HG03103 (cell line): Measurements from ENCODE around the gene PCLO.
"Not testable (repeated sequence)": the region's sequence is repeated elsewhere in the genome, so short reads cannot be mapped to it uniquely, and the experiment has no call there.

Experiments
- ATAC-seq: cut with Tn5 transposase; IDR thresholded peaks from one replicate; pipeline ENCODE4 v1.9.1; 2021; ENCODE audit warnings: low read depth; ENCODE audit not compliant: unreplicated experiment

PCLO gene

GRCh38 chr7:83058667-83059066, 104.0 kb downstream of the PCLO start:
- ATAC-seq = no peak

GRCh38 chr7:83055197-83055596, 107.5 kb downstream of the PCLO start:
- ATAC-seq = no peak

- no peak for ATAC-seq
Measured at GRCh38 chr7:83054472-83054871, 108.2 kb downstream of the PCLO start.

GRCh38 chr7:83053965-83054364, 108.7 kb downstream of the PCLO start:
- no peak for ATAC-seq

GRCh38 chr7:83040484-83040883, 122.2 kb downstream of the PCLO start:
- ATAC-seq = no peak

- ATAC-seq = no peak
Measured at GRCh38 chr7:83038787-83039186, 123.9 kb downstream of the PCLO start.

- ATAC-seq = no peak
Measured at GRCh38 chr7:83036721-83037380, 125.8 kb downstream of the PCLO start.

GRCh38 chr7:83036130-83036529, 126.6 kb downstream of the PCLO start:
- ATAC-seq = no peak

GRCh38 chr7:83032195-83032594, 130.5 kb downstream of the PCLO start:
- ATAC-seq = no peak

GRCh38 chr7:83023817-83024665, 138.6 kb downstream of the PCLO start:
- not testable (repeated sequence) for ATAC-seq

- no peak for ATAC-seq
Measured at GRCh38 chr7:83021032-83021431, 141.7 kb downstream of the PCLO start.

- ATAC-seq = no peak
Measured at GRCh38 chr7:83020161-83020560, 142.5 kb downstream of the PCLO start.

GRCh38 chr7:83015916-83016315, 146.8 kb downstream of the PCLO start:
- ATAC-seq = no peak

GRCh38 chr7:83014546-83014945, 148.1 kb downstream of the PCLO start:
- ATAC-seq = no peak

- no peak for ATAC-seq
Measured at GRCh38 chr7:83011954-83012353, 150.7 kb downstream of the PCLO start.

- ATAC-seq = no peak
Measured at GRCh38 chr7:83005410-83005809, 157.3 kb downstream of the PCLO start.

- ATAC-seq = no peak
Measured at GRCh38 chr7:83001362-83002040, 161.2 kb downstream of the PCLO start.

GRCh38 chr7:82998436-82998835, 164.2 kb downstream of the PCLO start:
- ATAC-seq = no peak

GRCh38 chr7:82985144-82985802, 177.4 kb downstream of the PCLO start:
- no peak for ATAC-seq

GRCh38 chr7:82980130-82980788, 182.4 kb downstream of the PCLO start:
- ATAC-seq = no peak
